ENCODE results near the gene DHRS9. TPM values are rescaled to one million over a fixed set of nuclear protein-coding genes. Genes with fewer than 3 reads are reported as not detected.

The DHRS9 gene
- total and polyA plus RNA-seq, 2 experiments from 2014 or later, result not detected

Other genes with a start within 250 kb of the DHRS9 start
- gene SPC25, start 179.1 kb upstream of the DHRS9 start, total RNA-seq (2014; rRNA removed; shearing (Covaris generic)), result 23.4 and 24.7 TPM in 2 replicates
- gene SPC25, start 179.1 kb upstream of the DHRS9 start, polyA plus RNA-seq (2016; fragmentation: Nextera tagmentation; extraction: Ambion mirVana), result 61.9 and 72.7 TPM in 2 replicates
- not detected in 2 replicates for gene G6PC2, start 168.3 kb upstream of the DHRS9 start, total RNA-seq (2014; rRNA removed; shearing (Covaris generic))
- not detected in 2 replicates for gene G6PC2, start 168.3 kb upstream of the DHRS9 start, polyA plus RNA-seq (2016; fragmentation: Nextera tagmentation; extraction: Ambion mirVana)
- gene ABCB11, start 38.2 kb upstream of the DHRS9 start, total RNA-seq (2014; rRNA removed; shearing (Covaris generic)), result not detected in 2 replicates
- 0.03 TPM in 1 of 2 replicates, not detected in the other for gene ABCB11, start 38.2 kb upstream of the DHRS9 start, polyA plus RNA-seq (2016; fragmentation: Nextera tagmentation; extraction: Ambion mirVana)